HEK293 (cell line): ENCODE measurements around the gene TKTL2.

ENCODE experiments used
- KLF9 ChIP-seq: fragments of 450-650 bp; formaldehyde crosslinking; IDR thresholded peaks from 2 replicates; pipeline ENCODE4 v1.5.1; 2016; ENCODE audit warnings: missing biosample characterization, missing genetic modification characterization, low read depth
- TF ChIP-seq, protein P1 (sequence below): fragments of 450-650 bp; formaldehyde crosslinking; IDR thresholded peaks from 2 replicates; pipeline ENCODE4 v1.5.1; 2016; ENCODE audit warnings: missing biosample characterization, missing genetic modification characterization

DNA sequence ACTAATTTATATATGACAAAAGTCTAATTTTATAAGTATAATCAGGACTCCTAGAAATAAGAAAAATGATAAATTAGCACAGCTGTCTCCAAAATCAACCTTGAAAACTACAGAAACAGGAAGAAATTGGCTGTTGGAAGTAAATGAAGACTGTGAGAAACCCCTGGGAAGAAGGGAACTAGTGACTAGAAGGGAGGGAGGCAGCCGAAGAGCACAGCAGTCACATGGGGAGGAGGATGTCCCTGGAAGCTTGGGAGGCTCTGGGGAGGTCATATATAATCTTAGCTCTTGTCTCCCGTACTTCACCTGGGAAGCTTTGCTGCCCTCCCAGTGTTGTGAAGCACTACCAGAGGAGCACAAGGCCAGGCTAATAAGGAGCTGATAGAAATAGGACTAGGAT lies 12.0 kb upstream of the TKTL2 start:
- TF ChIP-seq, protein P1, sequence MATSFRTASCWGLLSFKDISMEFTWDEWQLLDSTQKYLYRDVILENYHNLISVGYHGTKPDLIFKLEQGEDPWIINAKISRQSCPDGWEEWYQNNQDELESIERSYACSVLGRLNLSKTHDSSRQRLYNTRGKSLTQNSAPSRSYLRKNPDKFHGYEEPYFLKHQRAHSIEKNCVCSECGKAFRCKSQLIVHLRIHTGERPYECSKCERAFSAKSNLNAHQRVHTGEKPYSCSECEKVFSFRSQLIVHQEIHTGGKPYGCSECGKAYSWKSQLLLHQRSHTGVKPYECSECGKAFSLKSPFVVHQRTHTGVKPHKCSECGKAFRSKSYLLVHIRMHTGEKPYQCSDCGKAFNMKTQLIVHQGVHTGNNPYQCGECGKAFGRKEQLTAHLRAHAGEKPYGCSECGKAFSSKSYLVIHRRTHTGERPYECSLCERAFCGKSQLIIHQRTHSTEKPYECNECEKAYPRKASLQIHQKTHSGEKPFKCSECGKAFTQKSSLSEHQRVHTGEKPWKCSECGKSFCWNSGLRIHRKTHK (tag by site-specific recombination): no peak
- no peak for TF ChIP-seq KLF9 (tag by site-specific recombination)
